PC-3 (cell line): ENCODE data around the gene STAT5A. TPM values are rescaled to one million over a fixed set of nuclear protein-coding genes. Genes with fewer than 3 reads are reported as not detected.

Experiments used
- ATAC-seq: fragments of 200-7000 bp; cut with Tn5 transposase; 2 replicates; pipeline ENCODE4 v1.9.1; 2020; ENCODE audit warnings: mild to moderate bottlenecking, moderate library complexity
- BruUV-seq: library from RNA; stranded (reverse); fragments of 400-500 nt; replicated peaks from 2 replicates; lab custom pipeline; 2021; lab: Mats Ljungman, UMichigan
- CTCF ChIA-PET: fragments of 300-600 bp; sonication (Branson Sonifier 250); formaldehyde crosslinking; loops from one replicate; lab custom pipeline; 2022; ENCODE audit warnings: antibody characterized with exemption; lab: Charles Lee
- POLR2A ChIA-PET: fragments of 300-600 bp; sonication (Branson Sonifier 250); formaldehyde crosslinking; loops from one replicate; lab custom pipeline; 2022; ENCODE audit warnings: antibody characterized with exemption; ENCODE audit not compliant: unreplicated experiment; lab: Charles Lee
- DNase-seq: peaks from one replicate; pipeline ENCODE4 v3.0.0-alpha.2; 2015
- H2AFZ ChIP-seq: fragments of 300-600 bp; sonication (generic); 2 replicates; pipeline ENCODE4 v1.6.0; 2016; ENCODE audit warnings: antibody characterized with exemption, low read length
- H3F3A ChIP-seq: fragments of 300-600 bp; sonication (generic); one replicate; pipeline ENCODE4 v1.6.0; 2017; ENCODE audit warnings: antibody characterized with exemption, low read length, control low read depth, mild to moderate bottlenecking; ENCODE audit not compliant: unreplicated experiment
- H3K27ac ChIP-seq: fragments of 300-600 bp; sonication (generic); 2 replicates; pipeline ENCODE4 v1.5.1; 2016; ENCODE audit warnings: mild to moderate bottlenecking, low read length
- H3K27me3 ChIP-seq: fragments of 300-600 bp; sonication (generic); 2 replicates; pipeline ENCODE4 v1.6.1; 2016; ENCODE audit warnings: low read length, mixed read lengths
- H3K36me3 ChIP-seq: fragments of 300-600 bp; sonication (generic); 2 replicates; pipeline ENCODE4 v1.6.1; 2016; ENCODE audit warnings: low read depth, mixed run types, low read length, mixed read lengths
- H3K4me1 ChIP-seq: fragments of 300-600 bp; sonication (generic); 2 replicates; pipeline ENCODE4 v1.5.1; 2016; ENCODE audit warnings: low read length; ENCODE audit not compliant: insufficient read depth
- H3K4me2 ChIP-seq: fragments of 300-600 bp; sonication (generic); 2 replicates; pipeline ENCODE4 v1.6.0; 2016; ENCODE audit warnings: low read length
- H3K4me3 ChIP-seq: fragments of 300-600 bp; sonication (generic); 2 replicates; pipeline ENCODE4 v1.5.1; 2016; ENCODE audit warnings: mild to moderate bottlenecking, low read length, mixed read lengths
- H3K79me2 ChIP-seq: fragments of 300-600 bp; sonication (generic); 2 replicates; pipeline ENCODE4 v1.6.1; 2017; ENCODE audit warnings: low read length, mixed read lengths
- H3K9ac ChIP-seq: fragments of 300-600 bp; sonication (generic); 2 replicates; pipeline ENCODE4 v1.6.0; 2016; ENCODE audit warnings: mild to moderate bottlenecking, low read length
- H3K9me2 ChIP-seq: fragments of 300-600 bp; sonication (generic); replicated peaks from 2 replicates; pipeline ENCODE4 v1.6.1; 2016; ENCODE audit warnings: mixed run types, low read length, mixed read lengths
- H3K9me3 ChIP-seq: fragments of 300-600 bp; sonication (generic); 2 replicates; pipeline ENCODE4 v1.6.1; 2016; ENCODE audit warnings: low read length, mixed read lengths
- H4K20me1 ChIP-seq: fragments of 300-600 bp; sonication (generic); 2 replicates; pipeline ENCODE4 v1.6.1; 2016; ENCODE audit warnings: low read length, mixed read lengths
- EZH2 ChIP-seq: fragments of 300-600 bp; sonication (generic); IDR thresholded peaks from one replicate; pipeline ENCODE4 v1.6.1; 2017; ENCODE audit warnings: antibody characterized with exemption, mild to moderate bottlenecking, low read length; ENCODE audit not compliant: unreplicated experiment
- EZH2phosphoT487 ChIP-seq: fragments of 300-600 bp; sonication (generic); IDR thresholded peaks from 2 replicates; pipeline ENCODE4 v1.6.1; 2018; ENCODE audit warnings: mild to moderate bottlenecking, antibody characterized with exemption, low read length, borderline replicate concordance
- intact Hi-C: fragments of 100-400 bp; cut with micrococcal nuclease; formaldehyde crosslinking; loops from 2 replicates; pipeline ENCODE4 v1.9.0; 2023
- total RNA-seq: library from RNA; depleted of rRNA; stranded (reverse); fragments of >200 nt; gene quantifications from 2 replicates; pipeline ENCODE4 v1.2.3, GENCODE V29; 2014
- TF ChIP-seq, protein P1 (sequence below): fragments of 300-600 bp; sonication (generic); conservative IDR thresholded peaks from 2 replicates; pipeline ENCODE4 v1.5.1; 2017; ENCODE audit warnings: antibody characterized with exemption, low read depth, mild to moderate bottlenecking, low read length

Gene STAT5A
- total RNA-seq, 1 experiment from 2014 or later, result not detected

DNA sequence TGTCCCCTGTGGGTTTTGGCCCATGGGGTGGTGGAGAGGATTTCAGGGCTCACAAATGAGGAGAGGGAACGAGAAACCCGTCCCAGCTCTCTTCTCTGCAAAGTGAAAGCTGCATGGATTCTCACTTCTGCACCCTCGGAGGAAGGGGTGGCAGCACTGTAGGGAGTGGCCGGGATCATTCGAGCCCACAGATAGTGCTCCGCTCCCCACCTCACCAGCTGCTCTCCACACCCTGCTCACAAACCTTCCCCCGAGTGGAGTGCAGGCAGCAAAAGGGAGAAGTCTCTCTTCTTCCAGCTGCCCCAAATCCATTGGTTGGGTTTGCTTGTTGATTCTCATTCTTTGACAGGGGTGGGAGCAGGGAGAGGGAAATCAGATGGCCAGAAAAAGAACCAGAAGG is 20.1 kb downstream of the STAT5A start:
- Histone ChIP-seq H3K4me2 (no peak overlapping the region), H3K4me1 (no peaks in the 10 kb centered on the region), H3K9me3 (no peaks in the 10 kb centered on the region), H3K27ac (no peak overlapping the region), H3K9me2 (no peaks in the 10 kb centered on the region), H3F3A (no peaks in the 10 kb centered on the region), H3K9ac (no peak overlapping the region), H3K27me3 (no peaks in the 10 kb centered on the region), H3K79me2 (no peaks in the 10 kb centered on the region), H3K36me3 (no peaks in the 10 kb centered on the region), H4K20me1 (no peaks in the 10 kb centered on the region), H3K4me3 (no peak overlapping the region), H2AFZ (no peak overlapping the region)
- DNase-seq (no peak), ATAC-seq (no peak)
- POLR2A ChIA-PET, result no interaction called here
- BruUV-seq, result no TSS peak
- intact Hi-C loops, result no loop called here
- CTCF ChIA-PET, result no interaction called here
- TF ChIP-seq EZH2phosphoT487 (no peak), EZH2 (no peak)
- TF ChIP-seq, protein P1, sequence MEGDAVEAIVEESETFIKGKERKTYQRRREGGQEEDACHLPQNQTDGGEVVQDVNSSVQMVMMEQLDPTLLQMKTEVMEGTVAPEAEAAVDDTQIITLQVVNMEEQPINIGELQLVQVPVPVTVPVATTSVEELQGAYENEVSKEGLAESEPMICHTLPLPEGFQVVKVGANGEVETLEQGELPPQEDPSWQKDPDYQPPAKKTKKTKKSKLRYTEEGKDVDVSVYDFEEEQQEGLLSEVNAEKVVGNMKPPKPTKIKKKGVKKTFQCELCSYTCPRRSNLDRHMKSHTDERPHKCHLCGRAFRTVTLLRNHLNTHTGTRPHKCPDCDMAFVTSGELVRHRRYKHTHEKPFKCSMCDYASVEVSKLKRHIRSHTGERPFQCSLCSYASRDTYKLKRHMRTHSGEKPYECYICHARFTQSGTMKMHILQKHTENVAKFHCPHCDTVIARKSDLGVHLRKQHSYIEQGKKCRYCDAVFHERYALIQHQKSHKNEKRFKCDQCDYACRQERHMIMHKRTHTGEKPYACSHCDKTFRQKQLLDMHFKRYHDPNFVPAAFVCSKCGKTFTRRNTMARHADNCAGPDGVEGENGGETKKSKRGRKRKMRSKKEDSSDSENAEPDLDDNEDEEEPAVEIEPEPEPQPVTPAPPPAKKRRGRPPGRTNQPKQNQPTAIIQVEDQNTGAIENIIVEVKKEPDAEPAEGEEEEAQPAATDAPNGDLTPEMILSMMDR, result no peak

DNA sequence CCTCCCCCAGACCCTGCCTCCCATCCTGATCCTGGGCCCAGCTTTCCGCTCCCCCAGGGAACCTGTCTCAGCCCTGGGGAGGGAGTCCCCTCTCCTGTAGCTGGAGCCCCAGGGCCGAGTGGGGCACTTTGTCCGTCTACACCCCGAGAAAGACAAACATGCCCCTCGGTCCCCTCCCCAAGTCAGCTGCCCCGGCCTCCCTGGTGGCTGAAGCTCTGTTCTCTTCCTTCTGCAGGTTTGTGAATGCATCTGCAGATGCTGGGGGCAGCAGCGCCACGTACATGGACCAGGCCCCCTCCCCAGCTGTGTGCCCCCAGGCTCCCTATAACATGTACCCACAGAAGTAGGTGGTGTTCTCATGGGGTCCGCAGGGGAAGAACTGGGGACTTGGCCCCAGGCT is 20.8 kb downstream of the STAT5A start:
- no peaks in the 10 kb centered on the region for H3K4me1 ChIP-seq
- ChIA-PET CTCF (no interaction called here), POLR2A (no interaction called here)
- H3K27me3 ChIP-seq, result no peaks in the 10 kb centered on the region
- no TSS peak for BruUV-seq
- ATAC-seq (no peak), DNase-seq (no peak)
- H3K27ac ChIP-seq, result no peak overlapping the region
- H3F3A ChIP-seq, result no peaks in the 10 kb centered on the region
- no peaks in the 10 kb centered on the region for H4K20me1 ChIP-seq
- no peak overlapping the region for H3K4me2 ChIP-seq
- H3K9me3 ChIP-seq, result no peaks in the 10 kb centered on the region
- no peaks in the 10 kb centered on the region for H3K9me2 ChIP-seq
- no peak for TF ChIP-seq EZH2phosphoT487
- no peak for TF ChIP-seq EZH2
- TF ChIP-seq, protein P1, result no peak
- no peak overlapping the region for H3K4me3 ChIP-seq
- no peak overlapping the region for H2AFZ ChIP-seq
- H3K9ac ChIP-seq, result no peak overlapping the region
- no peaks in the 10 kb centered on the region for H3K79me2 ChIP-seq
- intact Hi-C loops, result no loop called here
- no peaks in the 10 kb centered on the region for H3K36me3 ChIP-seq

DNA sequence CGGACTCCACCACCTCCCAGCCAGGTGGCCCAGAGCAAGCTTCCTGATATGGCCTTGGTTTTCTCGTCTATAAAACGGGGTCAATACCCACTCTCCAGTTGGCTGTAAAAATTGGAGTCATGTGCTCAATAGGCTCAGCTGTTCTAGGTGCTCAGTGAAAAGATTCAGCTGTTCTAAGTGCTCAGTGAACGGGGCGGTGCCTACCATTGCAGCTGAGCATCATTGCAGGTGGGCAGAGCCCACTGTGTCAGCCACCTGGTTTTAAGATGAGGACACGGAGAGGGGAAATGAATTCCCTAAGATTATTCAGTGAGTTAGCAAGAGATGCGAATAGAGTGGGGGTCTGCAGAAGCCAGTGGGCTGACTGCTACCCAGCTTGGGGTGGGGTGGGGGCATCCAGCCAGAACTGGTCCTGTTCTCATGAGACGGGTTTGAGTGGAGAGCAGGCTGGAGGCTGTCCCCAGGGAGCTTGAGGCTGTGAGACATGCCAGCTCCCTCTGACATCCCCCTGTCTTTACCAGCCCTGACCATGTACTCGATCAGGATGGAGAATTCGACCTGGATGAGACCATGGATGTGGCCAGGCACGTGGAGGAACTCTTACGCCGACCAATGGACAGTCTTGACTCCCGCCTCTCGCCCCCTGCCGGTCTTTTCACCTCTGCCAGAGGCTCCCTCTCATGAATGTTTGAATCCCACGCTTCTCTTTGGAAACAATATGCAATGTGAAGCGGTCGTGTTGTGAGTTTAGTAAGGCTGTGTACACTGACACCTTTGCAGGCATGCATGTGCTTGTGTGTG is 21.9 kb downstream of the STAT5A start:
- Histone ChIP-seq H3K4me1 (no peaks in the 10 kb centered on the region), H3K4me3 (no peak overlapping the region), H2AFZ (no peak overlapping the region), H4K20me1 (no peaks in the 10 kb centered on the region), H3K9me2 (no peaks in the 10 kb centered on the region), H3K27ac (no peak overlapping the region), H3K9me3 (no peaks in the 10 kb centered on the region), H3K4me2 (no peak overlapping the region), H3K79me2 (no peaks in the 10 kb centered on the region), H3K9ac (no peak overlapping the region), H3F3A (no peaks in the 10 kb centered on the region), H3K27me3 (no peaks in the 10 kb centered on the region), H3K36me3 (no peaks in the 10 kb centered on the region)
- intact Hi-C loops, result no loop called here
- DNase-seq (no peak), ATAC-seq (no peak)
- no peak for TF ChIP-seq EZH2
- TF ChIP-seq, protein P1, result no peak
- TF ChIP-seq EZH2phosphoT487, result no peak
- ChIA-PET CTCF (no interaction called here), POLR2A (no interaction called here)
- BruUV-seq, result no TSS peak
